Tibial nerve (tissue), 4 donors: ENCODE results near the gene CAPN13. TPM values are rescaled to one million over a fixed set of nuclear protein-coding genes. Genes with fewer than 3 reads are reported as not detected.

Experiments used
- DNase-seq, 2 donors: peaks; one replicate each; pipeline ENCODE4 v3.0.0-alpha.2; 2019; ENCODE audit warnings: low spot score in 2 of 2
- H3K27ac ChIP-seq, 4 donors: fragments of 200-600 bp; sonication (generic) in 3 of 4; one replicate each; pipeline ENCODE4 v1.5.1; 2017 to 2019; ENCODE audit warnings: mild to moderate bottlenecking in 1 of 4
- H3K27me3 ChIP-seq, 2 donors: fragments of 200-600 bp; sonication (generic) in 1 of 2; one replicate each; pipeline versions ENCODE4 v1.5.1 to v1.6.0; 2017 to 2019
- H3K36me3 ChIP-seq, 3 donors: fragments of 200-600 bp; sonication (generic); one replicate each; pipeline ENCODE4 v1.5.1; 2018 to 2019
- H3K4me1 ChIP-seq, 4 donors: fragments of 200-600 bp; sonication (generic) in 3 of 4; one replicate each; pipeline ENCODE4 v1.5.1; 2017 to 2019
- H3K4me3 ChIP-seq, 4 donors: fragments of 200-600 bp; sonication (generic) in 3 of 4; one replicate each; pipeline ENCODE4 v1.5.1; 2017 to 2019; ENCODE audit warnings: mild to moderate bottlenecking in 1 of 4, moderate library complexity in 1 of 4
- H3K9me3 ChIP-seq, 4 donors: fragments of 200-600 bp; sonication (generic) in 3 of 4; one replicate each; pipeline ENCODE4 v1.5.1; 2017 to 2019
- EP300 ChIP-seq, 2 donors: sonication (generic); formaldehyde crosslinking; IDR thresholded peaks; one replicate each; pipeline ENCODE4 v1.6.1; 2017; ENCODE audit warnings: antibody characterized with exemption in 2 of 2, mild to moderate bottlenecking in 1 of 2
- POLR2A ChIP-seq, 2 donors: fragments of 450-650 bp; IDR thresholded peaks; one replicate each; pipeline ENCODE4 v1.6.1; 2017; ENCODE audit warnings: antibody characterized with exemption in 2 of 2, mild to moderate bottlenecking in 2 of 2, moderate library complexity in 2 of 2
- WGBS, 2 donors: methylation state at CpG; one replicate each; pipeline ENCODE4 v1.1.5; 2018; 5-methylcytosine and 5-hydroxymethylcytosine counted together
- total RNA-seq, 4 donors: library from RNA; depleted of rRNA; stranded (reverse); fragments of >200 nt; gene quantifications; one replicate each; pipeline ENCODE4 v1.1.0, GENCODE V29; 2016
- TF ChIP-seq, protein P1 (sequence below), 5 experiments: fragments of 200-600 bp in 3 of 5; fragments of 450-650 bp in 2 of 5; sonication (generic) in 3 of 5; IDR thresholded peaks; one replicate each; pipeline ENCODE4 v1.5.1; 2016 to 2019; ENCODE audit warnings: antibody characterized with exemption in 5 of 5, mild to moderate bottlenecking in 3 of 5, moderate library complexity in 2 of 5

Gene CAPN13
- total RNA-seq, 4 donors from 2014 or later: not detected

DNA sequence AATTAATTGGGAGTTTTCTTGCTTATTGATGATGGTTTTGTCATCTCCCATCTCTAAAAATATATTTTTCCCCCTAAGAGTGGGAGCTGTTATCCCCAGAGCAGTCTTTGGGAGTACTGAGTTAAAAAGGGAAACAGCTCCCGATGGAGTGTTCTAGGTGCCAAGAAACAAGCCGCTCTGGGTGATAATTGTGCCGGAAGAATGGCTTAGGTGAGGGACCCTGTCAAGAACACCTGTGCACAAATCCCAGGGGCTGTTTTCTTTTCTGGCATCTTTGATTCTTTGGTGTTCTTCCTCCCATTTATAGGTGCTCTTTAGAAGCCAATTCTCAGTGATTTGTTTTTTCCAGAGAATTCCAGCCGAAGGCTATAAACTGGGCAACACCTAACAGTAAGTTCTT is 1.4 kb upstream of the CAPN13 start:
- Histone ChIP-seq H3K4me1 (no peaks in the 10 kb centered on the region), H3K9me3 (no peaks in the 10 kb centered on the region), H3K4me3 (no peak overlapping the region), H3K36me3 (no peaks in the 10 kb centered on the region), H3K27ac (no peak overlapping the region), H3K27me3 (no peaks in the 10 kb centered on the region)
- no peak for TF ChIP-seq POLR2A (IDR thresholded peaks at IDR 0.05)
- DNase-seq: no peak
- 74 to 85% methylated on average over 4 of the region's 4 CpGs for WGBS, 2 donors

DNA sequence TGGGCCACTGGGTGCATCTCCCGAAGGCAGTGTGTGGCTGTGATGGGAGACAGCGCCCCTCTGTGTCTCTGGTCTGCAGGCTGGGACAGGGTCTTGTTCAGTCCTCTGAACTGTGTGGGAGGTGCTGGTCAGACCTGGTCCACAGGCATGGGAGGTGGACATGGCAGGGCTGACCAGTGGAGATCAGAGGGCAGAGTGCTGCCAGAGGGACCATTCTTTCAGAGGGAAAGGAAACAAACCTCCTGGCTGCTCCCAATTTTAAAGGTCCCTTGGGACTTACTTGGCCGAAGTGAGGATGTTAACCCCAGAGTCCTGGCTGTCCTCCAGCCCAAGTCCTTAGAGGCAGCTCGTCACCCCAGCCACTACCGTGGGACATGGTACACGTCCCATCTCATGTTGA is 4.0 kb downstream of the CAPN13 start:
- no peak for TF ChIP-seq EP300 (IDR thresholded peaks at IDR 0.05)
- no peak for TF ChIP-seq POLR2A (IDR thresholded peaks at IDR 0.05)
- TF ChIP-seq, protein P1, sequence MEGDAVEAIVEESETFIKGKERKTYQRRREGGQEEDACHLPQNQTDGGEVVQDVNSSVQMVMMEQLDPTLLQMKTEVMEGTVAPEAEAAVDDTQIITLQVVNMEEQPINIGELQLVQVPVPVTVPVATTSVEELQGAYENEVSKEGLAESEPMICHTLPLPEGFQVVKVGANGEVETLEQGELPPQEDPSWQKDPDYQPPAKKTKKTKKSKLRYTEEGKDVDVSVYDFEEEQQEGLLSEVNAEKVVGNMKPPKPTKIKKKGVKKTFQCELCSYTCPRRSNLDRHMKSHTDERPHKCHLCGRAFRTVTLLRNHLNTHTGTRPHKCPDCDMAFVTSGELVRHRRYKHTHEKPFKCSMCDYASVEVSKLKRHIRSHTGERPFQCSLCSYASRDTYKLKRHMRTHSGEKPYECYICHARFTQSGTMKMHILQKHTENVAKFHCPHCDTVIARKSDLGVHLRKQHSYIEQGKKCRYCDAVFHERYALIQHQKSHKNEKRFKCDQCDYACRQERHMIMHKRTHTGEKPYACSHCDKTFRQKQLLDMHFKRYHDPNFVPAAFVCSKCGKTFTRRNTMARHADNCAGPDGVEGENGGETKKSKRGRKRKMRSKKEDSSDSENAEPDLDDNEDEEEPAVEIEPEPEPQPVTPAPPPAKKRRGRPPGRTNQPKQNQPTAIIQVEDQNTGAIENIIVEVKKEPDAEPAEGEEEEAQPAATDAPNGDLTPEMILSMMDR (IDR thresholded peaks at IDR 0.05): no peak
- WGBS, 2 donors: 60 to 72% methylated on average over 6 of the region's 6 CpGs
- Histone ChIP-seq H3K27me3 (no peaks in the 10 kb centered on the region), H3K4me1 (no peaks in the 10 kb centered on the region), H3K9me3 (no peaks in the 10 kb centered on the region), H3K4me3 (no peak overlapping the region), H3K36me3 (no peaks in the 10 kb centered on the region), H3K27ac (no peak overlapping the region)
- no peak for DNase-seq

- H3K4me1 ChIP-seq: no peaks in the 10 kb centered on the region
- H3K9me3 ChIP-seq: no peaks in the 10 kb centered on the region
- WGBS, 2 donors: 77 to 83% methylated on average over 4 of the region's 4 CpGs
- H3K27me3 ChIP-seq: no peaks in the 10 kb centered on the region
- no peak overlapping the region for H3K4me3 ChIP-seq
- TF ChIP-seq, protein P1 (IDR thresholded peaks at IDR 0.05): no peak
- TF ChIP-seq POLR2A (IDR thresholded peaks at IDR 0.05) (no peak), EP300 (IDR thresholded peaks at IDR 0.05) (no peak)
- no peaks in the 10 kb centered on the region for H3K36me3 ChIP-seq
- H3K27ac ChIP-seq: no peak overlapping the region
- DNase-seq: no peak
Measured at GRCh38 chr2:30802611-30803010, 4.6 kb downstream of the CAPN13 start.

GRCh38 chr2:30801821-30802455 is 5.3 kb downstream of the CAPN13 start:
- no peak for DNase-seq
- no peak overlapping the region for H3K27ac ChIP-seq
- H3K9me3 ChIP-seq: no peaks in the 10 kb centered on the region
- 92 to 97% methylated on average over 11 to 13 of the region's 13 CpGs for WGBS, 2 donors
- no peak overlapping the region for H3K4me3 ChIP-seq
- no peaks in the 10 kb centered on the region for H3K27me3 ChIP-seq
- H3K36me3 ChIP-seq: no peaks in the 10 kb centered on the region
- H3K4me1 ChIP-seq: no peaks in the 10 kb centered on the region
- TF ChIP-seq, protein P1 (IDR thresholded peaks at IDR 0.05): no peak
- TF ChIP-seq EP300 (IDR thresholded peaks at IDR 0.05): no peak
- no peak for TF ChIP-seq POLR2A (IDR thresholded peaks at IDR 0.05)

DNA sequence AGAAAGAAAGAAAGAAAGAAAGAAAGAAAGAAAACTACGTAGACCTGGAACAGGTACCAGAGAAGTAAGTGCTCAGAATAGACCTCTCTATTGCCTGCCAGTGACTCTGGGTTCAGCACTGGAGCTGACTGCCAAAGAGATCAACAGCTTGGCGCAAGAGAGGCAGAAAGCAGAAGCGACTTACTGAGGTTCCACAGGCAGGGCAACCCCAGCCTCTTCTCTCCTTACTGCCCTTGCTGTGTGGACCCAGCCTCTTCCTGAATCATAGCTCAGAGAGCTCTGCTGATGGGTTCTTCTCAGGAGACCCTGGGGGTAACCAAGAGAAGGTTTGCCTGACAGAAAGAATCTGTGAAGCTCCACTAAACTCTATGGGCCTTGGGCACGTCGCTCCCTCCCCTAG is 7.1 kb downstream of the CAPN13 start:
- no peak overlapping the region for H3K27ac ChIP-seq
- WGBS, 2 donors: 92 to 94% methylated on average over 5 of the region's 5 CpGs
- H3K36me3 ChIP-seq: no peaks in the 10 kb centered on the region
- H3K4me1 ChIP-seq: no peaks in the 10 kb centered on the region
- no peak for TF ChIP-seq POLR2A (IDR thresholded peaks at IDR 0.05)
- DNase-seq: no peak
- H3K9me3 ChIP-seq: no peaks in the 10 kb centered on the region
- H3K27me3 ChIP-seq: no peaks in the 10 kb centered on the region
- no peak overlapping the region for H3K4me3 ChIP-seq

- Histone ChIP-seq H3K36me3 (no peaks in the 10 kb centered on the region), H3K4me1 (no peaks in the 10 kb centered on the region), H3K9me3 (no peaks in the 10 kb centered on the region), H3K27ac (no peak overlapping the region), H3K27me3 (no peaks in the 10 kb centered on the region), H3K4me3 (no peak overlapping the region)
- no peak for DNase-seq
- WGBS, 2 donors: 71 to 87% methylated on average over 5 of the region's 5 CpGs
- no peak for TF ChIP-seq POLR2A (IDR thresholded peaks at IDR 0.05)
- TF ChIP-seq EP300 (IDR thresholded peaks at IDR 0.05): no peak
- TF ChIP-seq, protein P1 (IDR thresholded peaks at IDR 0.05): no peak
Measured at GRCh38 chr2:30799366-30799765, 7.9 kb downstream of the CAPN13 start.
